ENCODE measurements around the gene MESD. TPM values are rescaled to one million over a fixed set of nuclear protein-coding genes. Genes with fewer than 3 reads are reported as not detected.

The MESD gene
- total and polyA plus RNA-seq, 9 of the 15 experiments (the other 6 are each of a cell fraction or from before 2014, with no cell fraction given), result 11.3 to 39.7 (median 22.8) TPM

DNA sequence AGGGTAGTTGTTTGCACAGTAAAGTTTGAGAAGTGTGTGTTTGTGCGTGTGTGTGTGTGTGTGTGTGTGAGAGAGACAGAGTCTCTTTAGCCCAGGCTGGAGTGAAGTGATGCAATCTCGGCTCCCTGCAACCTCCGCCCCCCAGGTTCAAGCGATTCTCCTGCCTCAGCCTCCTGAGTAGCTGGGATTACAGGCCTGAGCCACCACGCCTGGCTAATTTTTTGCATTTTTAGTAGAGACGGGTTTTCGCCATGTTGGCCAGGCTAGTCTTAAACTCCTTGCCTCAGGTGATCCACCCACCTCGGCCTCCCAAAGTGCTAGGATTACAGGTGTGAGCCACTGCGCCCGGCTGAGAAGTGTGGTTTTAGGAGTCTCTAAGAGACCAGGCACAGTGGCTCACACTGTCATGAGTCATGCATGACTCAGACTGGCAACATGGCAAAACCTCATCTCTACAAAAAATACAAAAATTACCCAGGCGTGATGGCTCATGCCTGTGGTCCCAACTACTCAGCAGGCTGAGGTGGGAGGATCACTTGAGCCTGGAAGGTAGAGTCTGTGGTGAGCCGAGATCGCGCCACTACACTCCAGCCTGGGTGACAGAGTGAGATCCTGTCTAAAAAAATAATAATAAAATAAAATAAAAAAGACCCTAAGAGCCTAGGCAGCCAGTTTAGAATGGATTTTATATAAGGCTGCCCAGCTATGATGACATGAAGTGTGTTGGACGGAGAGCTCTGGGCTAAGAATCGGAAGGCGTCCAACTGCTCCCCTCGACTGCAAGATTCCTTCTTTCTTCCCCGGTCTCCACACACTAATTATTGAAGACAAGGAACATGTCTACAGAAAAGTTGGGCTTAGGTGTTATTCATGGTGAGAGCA lies 33.8 kb downstream of the MESD start (continued):
- peak; percentile 87 for TF ChIP-seq JUND (IDR thresholded peaks at IDR 0.05; ENCODE audit: borderline replicate concordance, low read depth, low read length)
- peak; percentile 68; the same call in 1 of the 3 replicates for TF ChIP-seq JUND (tag; IDR thresholded peaks at IDR 0.05; ENCODE audit: borderline replicate concordance, low read depth, low read length)
- TF ChIP-seq FOSL1 (tag; conservative IDR thresholded peaks at IDR 0.05), result peak; percentile 98

DNA sequence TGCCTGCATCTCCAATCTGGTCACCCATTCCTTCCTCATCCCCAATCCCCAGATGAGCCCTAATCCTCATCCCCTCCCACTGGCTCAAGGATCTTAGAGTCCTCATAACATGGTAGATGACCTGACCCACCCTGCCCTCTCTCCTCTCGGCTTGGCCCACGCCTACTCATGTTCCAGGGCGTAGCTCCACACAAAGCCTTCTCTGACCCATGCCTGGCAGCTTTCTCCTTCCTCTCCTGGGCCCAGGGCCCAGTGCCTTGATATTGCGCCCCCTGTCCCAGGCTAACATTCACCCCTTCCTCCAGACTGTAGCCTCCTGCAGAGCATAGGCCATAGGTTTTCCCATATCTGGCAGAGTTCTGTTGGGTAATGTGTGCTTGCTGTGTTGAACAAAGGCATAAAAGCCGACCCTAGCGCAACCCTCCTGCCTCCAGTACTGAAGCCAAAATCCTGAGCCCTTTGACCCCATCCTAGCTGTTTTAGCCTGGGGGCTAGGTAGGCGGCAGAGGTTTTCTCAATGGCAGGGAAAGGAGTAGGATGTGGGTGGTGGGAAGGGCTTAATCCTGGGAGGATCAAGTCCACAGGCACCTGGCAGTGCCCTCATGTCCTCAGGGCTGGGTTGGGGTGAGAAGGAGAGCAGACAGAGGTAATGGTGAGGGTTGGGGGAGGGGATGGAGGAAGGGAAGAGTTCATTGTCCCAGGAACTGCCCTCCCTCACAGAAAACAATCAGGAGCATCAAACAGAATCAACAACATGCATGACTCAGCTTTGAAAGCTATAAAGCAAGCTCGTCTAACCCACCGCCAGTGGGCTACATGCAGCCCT lies 35.5 kb downstream of the MESD start:
- in situ Hi-C loops (cut with MboI), result no loop called here
- H3K4me2 ChIP-seq (ENCODE audit: insufficient read depth, low read length), result no peak overlapping the region
- ChIA-PET POLR2A (no interaction called here), CTCF (ENCODE audit: low intra/inter-chr PET ratio) (no interaction called here)
- no peaks in the 10 kb centered on the region; the same call in 1 of the 3 replicates for H3K36me3 ChIP-seq (ENCODE audit: control insufficient read depth, insufficient read depth, low read length)
- no peaks in the 10 kb centered on the region for H3K9me3 ChIP-seq (replicated peaks; ENCODE audit: control insufficient read depth, insufficient read depth, low read depth, low read length)
- no TSS peak for BruUV-seq (replicated peaks)
- FAIRE-seq (peak; percentile 42), DNase-seq (ENCODE audit: extremely low read depth in 1 of 4, low spot score in 3 of 4) (peak in 3 of 4 experiments; percentile 23 to 29 (median 25)), ATAC-seq (peak; percentile 72)
- 61% methylated on average over 9 of the region's 9 CpGs for WGBS (ENCODE audit: insufficient coverage, low coverage, missing lambda C conversion rate)
- no peaks in the 10 kb centered on the region for H3K79me2 ChIP-seq (ENCODE audit: control insufficient read depth, insufficient read depth, low read length)
- no peak overlapping the region; a peak in 1 of 4 replicates for H3K9ac ChIP-seq (ENCODE audit: insufficient read depth in 1 of 2, low read depth in 2 of 2, low read length in 2 of 2)
- H3K27ac ChIP-seq (ENCODE audit: extremely low read depth, low read depth, low read length), result no peak overlapping the region
- H2AFZ ChIP-seq (ENCODE audit: low read depth, low read length), result no peak overlapping the region
- no peak overlapping the region for H3K4me3 ChIP-seq
- no peaks in the 10 kb centered on the region for H3K9me1 ChIP-seq (ENCODE audit: control insufficient read depth, insufficient read depth, low read length)
- H3K4me1 ChIP-seq (replicated peaks in 1 of 2; ENCODE audit: control insufficient read depth in 2 of 2, insufficient read depth in 2 of 2, low read length in 2 of 2), result peaks cover 4 to 17% of the 10 kb centered on the region in 2 experiments; a peak in 3 of 5 replicates
- intact Hi-C loops (cut with micrococcal nuclease), result no loop called here
- no peaks in the 10 kb centered on the region for H4K20me1 ChIP-seq (replicated peaks; ENCODE audit: control insufficient read depth, insufficient read depth, low read length)
- H3K27me3 ChIP-seq (ENCODE audit: control insufficient read depth in 2 of 2, insufficient read depth in 2 of 2, low read length in 2 of 2), result no peaks in the 10 kb centered on the region
- TF ChIP-seq SOX6 (IDR thresholded peaks at IDR 0.05) (peak; percentile 91), MAFG (tag; conservative IDR thresholded peaks at IDR 0.05) (peak; percentile 55; the same call in 1 of the 2 replicates), ETV6 (IDR thresholded peaks at IDR 0.05; ENCODE audit: borderline replicate concordance in 1 of 2, low read depth in 2 of 2, low read length in 1 of 2) (no peak), ETV6 (CRISPR knock-in tag; IDR thresholded peaks at IDR 0.05; ENCODE audit: borderline replicate concordance) (no peak), L3MBTL2 (IDR thresholded peaks at IDR 0.05) (0 out of 2 replicates have a peak, but pooled peaks have one; percentile 23), ZNF79 (CRISPR knock-in tag; IDR thresholded peaks at IDR 0.05; ENCODE audit: low read depth) (no peak), PRPF4 (IDR thresholded peaks at IDR 0.05; ENCODE audit: insufficient read depth, low read depth, low read length, poor library complexity, severe bottlenecking) (no peak), ARID1B (IDR thresholded peaks at IDR 0.05) (peak; percentile 66), LEF1 (IDR thresholded peaks at IDR 0.05) (0 out of 2 replicates have a peak, but pooled peaks have one; percentile 21)
- TF ChIP-seq, protein P1, sequence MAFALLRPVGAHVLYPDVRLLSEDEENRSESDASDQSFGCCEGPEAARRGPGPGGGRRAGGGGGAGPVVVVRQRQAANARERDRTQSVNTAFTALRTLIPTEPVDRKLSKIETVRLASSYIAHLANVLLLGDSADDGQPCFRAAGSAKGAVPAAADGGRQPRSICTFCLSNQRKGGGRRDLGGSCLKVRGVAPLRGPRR (CRISPR knock-in tag; IDR thresholded peaks at IDR 0.05), result no peak
- TF ChIP-seq, protein P2, sequence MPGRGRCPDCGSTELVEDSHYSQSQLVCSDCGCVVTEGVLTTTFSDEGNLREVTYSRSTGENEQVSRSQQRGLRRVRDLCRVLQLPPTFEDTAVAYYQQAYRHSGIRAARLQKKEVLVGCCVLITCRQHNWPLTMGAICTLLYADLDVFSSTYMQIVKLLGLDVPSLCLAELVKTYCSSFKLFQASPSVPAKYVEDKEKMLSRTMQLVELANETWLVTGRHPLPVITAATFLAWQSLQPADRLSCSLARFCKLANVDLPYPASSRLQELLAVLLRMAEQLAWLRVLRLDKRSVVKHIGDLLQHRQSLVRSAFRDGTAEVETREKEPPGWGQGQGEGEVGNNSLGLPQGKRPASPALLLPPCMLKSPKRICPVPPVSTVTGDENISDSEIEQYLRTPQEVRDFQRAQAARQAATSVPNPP (IDR thresholded peaks at IDR 0.05; ENCODE audit: borderline replicate concordance, insufficient read depth, insufficient read length), result no peak
